Measurements from ENCODE around the gene FERMT1. TPM values are rescaled to one million over a fixed set of nuclear protein-coding genes. Genes with fewer than 3 reads are reported as not detected.

Gene FERMT1
- total and polyA plus RNA-seq, 2 donors (not counting 3 experiments of a cell fraction or from before 2014, with no cell fraction given): 0.11 to 1.5 TPM

DNA sequence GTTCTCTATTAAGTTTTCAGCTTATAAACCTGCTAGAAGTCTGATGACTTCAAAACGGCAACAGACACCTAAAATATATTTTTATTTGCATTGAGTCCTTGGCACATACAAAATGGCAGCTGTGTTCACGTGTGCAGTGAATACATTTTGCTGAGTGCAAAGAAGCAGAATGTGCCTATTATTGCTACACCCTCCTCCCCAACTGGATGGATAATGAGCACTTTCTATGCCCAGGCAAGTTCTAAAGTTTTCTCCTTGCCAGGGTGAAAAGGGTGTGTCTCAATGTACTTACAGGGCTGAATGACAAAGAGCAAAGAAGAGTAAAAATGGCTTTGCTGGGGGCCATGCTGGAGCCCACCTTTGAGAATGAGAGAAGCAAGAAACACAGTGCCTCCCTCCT, 4.0 kb upstream of the FERMT1 start:
- intact Hi-C loops (cut with micrococcal nuclease) (no loop called here), dilution Hi-C loops (cut with MboI; ENCODE audit: extremely low pct_ligation_motif_present, low sequenced_read_pairs) (no loop called here)
- Histone ChIP-seq H3K79me2 (ENCODE audit: control insufficient read depth, insufficient read depth, low read length) (no peaks in the 10 kb centered on the region), H3K27ac (ENCODE audit: insufficient read depth, low read depth, low read length) (no peak overlapping the region), H3K9me3 (replicated peaks; ENCODE audit: control insufficient read depth, insufficient read depth, low read length) (no peaks in the 10 kb centered on the region), H3K9ac (replicated peaks; ENCODE audit: extremely low read depth, insufficient read depth, low read length) (no peak overlapping the region), H3K36me3 (ENCODE audit: control insufficient read depth in 2 of 2, extremely low read depth in 1 of 2, insufficient read depth in 2 of 2, low read length in 2 of 2) (no peaks in the 10 kb centered on the region), H4K20me1 (replicated peaks; ENCODE audit: control insufficient read depth, extremely low read depth, insufficient read depth, low read length) (no peaks in the 10 kb centered on the region), H3K27me3 (ENCODE audit: control insufficient read depth in 2 of 2, insufficient read depth in 2 of 2, low read length in 2 of 2) (peaks cover 6 to 7% of the 10 kb centered on the region in 2 experiments), H3K4me3 (replicated peaks in 1 of 3; ENCODE audit: insufficient read depth in 1 of 3, low read depth in 1 of 3, low read length in 3 of 3) (no peak overlapping the region), H2AFZ (ENCODE audit: low read depth, low read length) (no peak overlapping the region), H3K4me2 (ENCODE audit: insufficient read depth, low read length) (no peak overlapping the region), H3K9me1 (replicated peaks; ENCODE audit: control insufficient read depth, extremely low read depth, insufficient read depth, low read length) (no peaks in the 10 kb centered on the region), H3K4me1 (ENCODE audit: control insufficient read depth, extremely low read depth, insufficient read depth, low read length) (peaks cover 12% of the 10 kb centered on the region)
- BruUV-seq (replicated peaks): no TSS peak
- CTCF ChIA-PET: no interaction called here
- DNase-seq (ENCODE audit: low read depth, low spot score): no peak
- FAIRE-seq: no peak
- POLR2A ChIA-PET: no interaction called here
- TF ChIP-seq, protein P1, sequence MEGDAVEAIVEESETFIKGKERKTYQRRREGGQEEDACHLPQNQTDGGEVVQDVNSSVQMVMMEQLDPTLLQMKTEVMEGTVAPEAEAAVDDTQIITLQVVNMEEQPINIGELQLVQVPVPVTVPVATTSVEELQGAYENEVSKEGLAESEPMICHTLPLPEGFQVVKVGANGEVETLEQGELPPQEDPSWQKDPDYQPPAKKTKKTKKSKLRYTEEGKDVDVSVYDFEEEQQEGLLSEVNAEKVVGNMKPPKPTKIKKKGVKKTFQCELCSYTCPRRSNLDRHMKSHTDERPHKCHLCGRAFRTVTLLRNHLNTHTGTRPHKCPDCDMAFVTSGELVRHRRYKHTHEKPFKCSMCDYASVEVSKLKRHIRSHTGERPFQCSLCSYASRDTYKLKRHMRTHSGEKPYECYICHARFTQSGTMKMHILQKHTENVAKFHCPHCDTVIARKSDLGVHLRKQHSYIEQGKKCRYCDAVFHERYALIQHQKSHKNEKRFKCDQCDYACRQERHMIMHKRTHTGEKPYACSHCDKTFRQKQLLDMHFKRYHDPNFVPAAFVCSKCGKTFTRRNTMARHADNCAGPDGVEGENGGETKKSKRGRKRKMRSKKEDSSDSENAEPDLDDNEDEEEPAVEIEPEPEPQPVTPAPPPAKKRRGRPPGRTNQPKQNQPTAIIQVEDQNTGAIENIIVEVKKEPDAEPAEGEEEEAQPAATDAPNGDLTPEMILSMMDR (IDR thresholded peaks at IDR 0.05; ENCODE audit: extremely low read depth in 1 of 2, insufficient read depth in 1 of 2, low read depth in 1 of 2, low read length in 2 of 2): no peak
- TF ChIP-seq FOS (IDR thresholded peaks at IDR 0.05; ENCODE audit: borderline replicate concordance, insufficient read depth, low read length) (no peak), POLR2A (IDR thresholded peaks at IDR 0.05; ENCODE audit: low read depth, low read length) (no peak)

DNA sequence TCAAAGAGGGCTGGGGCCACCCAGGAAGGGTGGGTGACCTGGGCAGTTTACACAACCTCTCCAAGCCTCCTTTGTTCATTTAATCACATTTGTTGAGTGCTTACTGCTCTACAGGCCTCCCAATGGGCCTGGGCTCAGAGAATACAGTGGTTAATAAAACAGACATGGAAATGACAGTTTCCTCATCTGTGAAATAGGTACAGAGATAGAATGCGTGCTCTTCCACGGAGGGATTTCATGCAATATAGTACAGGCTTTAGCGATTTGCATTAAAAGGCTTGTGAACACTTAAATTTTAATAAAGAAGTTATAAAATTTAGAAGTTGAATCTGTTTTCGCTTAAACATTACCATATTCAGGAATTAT, 802 bp upstream of the FERMT1 start:
- Histone ChIP-seq H2AFZ (ENCODE audit: low read depth, low read length) (peak overlapping the region; percentile 87), H3K9me3 (replicated peaks; ENCODE audit: control insufficient read depth, insufficient read depth, low read length) (no peaks in the 10 kb centered on the region), H3K27me3 (ENCODE audit: control insufficient read depth in 2 of 2, insufficient read depth in 2 of 2, low read length in 2 of 2) (peaks cover 2 to 9% of the 10 kb centered on the region in 2 experiments), H3K4me3 (replicated peaks in 1 of 3; ENCODE audit: insufficient read depth in 1 of 3, low read depth in 1 of 3, low read length in 3 of 3) (no peak overlapping the region), H3K9me1 (replicated peaks; ENCODE audit: control insufficient read depth, extremely low read depth, insufficient read depth, low read length) (no peaks in the 10 kb centered on the region), H3K36me3 (ENCODE audit: control insufficient read depth in 2 of 2, extremely low read depth in 1 of 2, insufficient read depth in 2 of 2, low read length in 2 of 2) (no peaks in the 10 kb centered on the region), H3K4me2 (ENCODE audit: insufficient read depth, low read length) (peak overlapping the region; percentile 70), H4K20me1 (replicated peaks; ENCODE audit: control insufficient read depth, extremely low read depth, insufficient read depth, low read length) (no peaks in the 10 kb centered on the region), H3K4me1 (ENCODE audit: control insufficient read depth, extremely low read depth, insufficient read depth, low read length) (peaks cover 12% of the 10 kb centered on the region), H3K79me2 (ENCODE audit: control insufficient read depth, insufficient read depth, low read length) (no peaks in the 10 kb centered on the region), H3K27ac (ENCODE audit: insufficient read depth, low read depth, low read length) (no peak overlapping the region), H3K9ac (replicated peaks; ENCODE audit: extremely low read depth, insufficient read depth, low read length) (no peak overlapping the region)
- FAIRE-seq: no peak
- dilution Hi-C loops (cut with MboI; ENCODE audit: extremely low pct_ligation_motif_present, low sequenced_read_pairs) (no loop called here), intact Hi-C loops (cut with micrococcal nuclease) (no loop called here)
- DNase-seq (ENCODE audit: low read depth, low spot score): no peak
- BruUV-seq (replicated peaks): no TSS peak
- ChIA-PET POLR2A (no interaction called here), CTCF (no interaction called here)
- TF ChIP-seq FOS (IDR thresholded peaks at IDR 0.05; ENCODE audit: borderline replicate concordance, insufficient read depth, low read length) (no peak), MYC (IDR thresholded peaks at IDR 0.05; ENCODE audit: low read depth, low read length) (no peak), POLR2A (IDR thresholded peaks at IDR 0.05; ENCODE audit: low read depth, low read length) (no peak), JUN (IDR thresholded peaks at IDR 0.05; ENCODE audit: borderline replicate concordance, insufficient read depth, insufficient read length, low read depth) (no peak), EZH2 (IDR thresholded peaks at IDR 0.05; ENCODE audit: borderline replicate concordance, low read depth, low read length, severe bottlenecking) (no peak), GATA2 (IDR thresholded peaks at IDR 0.05; ENCODE audit: insufficient read depth, insufficient read length, low read depth, low read length) (no peak)
- TF ChIP-seq, protein P1 (IDR thresholded peaks at IDR 0.05; ENCODE audit: extremely low read depth in 1 of 2, insufficient read depth in 1 of 2, low read depth in 1 of 2, low read length in 2 of 2): no peak
- TF ChIP-seq, protein P2, sequence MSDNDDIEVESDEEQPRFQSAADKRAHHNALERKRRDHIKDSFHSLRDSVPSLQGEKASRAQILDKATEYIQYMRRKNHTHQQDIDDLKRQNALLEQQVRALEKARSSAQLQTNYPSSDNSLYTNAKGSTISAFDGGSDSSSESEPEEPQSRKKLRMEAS (IDR thresholded peaks at IDR 0.05; ENCODE audit: insufficient read depth, insufficient read length): no peak

Measured in endothelial cell of umbilical vein (primary cell).